Nephron (organoid): ENCODE results near the gene BCL2L13.

Experiments used
- H3K27ac Mint-ChIP-seq, 3 experiments: 2 replicates each; pipeline ENCODE4 v1.8.0; 2020; ENCODE audit warnings: mixed read lengths in 3 of 3, mild to moderate bottlenecking in 2 of 3, moderate library complexity in 1 of 3
- H3K27me3 Mint-ChIP-seq: 2 replicates; pipeline ENCODE4 v1.8.0; 2021; ENCODE audit warnings: low read depth, mild to moderate bottlenecking, moderate library complexity, mixed read lengths
- H3K36me3 Mint-ChIP-seq: 2 replicates; pipeline ENCODE4 v1.8.0; 2020; ENCODE audit warnings: low read depth, mixed read lengths
- H3K4me1 Mint-ChIP-seq: 2 replicates; pipeline ENCODE4 v1.8.0; 2020; ENCODE audit warnings: mixed read lengths
- H3K4me3 Mint-ChIP-seq, 3 experiments: 2 replicates each; pipeline ENCODE4 v1.8.0; 2020; ENCODE audit warnings: mild to moderate bottlenecking in 3 of 3, mixed read lengths in 3 of 3, moderate library complexity in 2 of 3
- H3K9me3 Mint-ChIP-seq: 2 replicates; pipeline ENCODE4 v1.8.0; 2020; ENCODE audit warnings: mixed read lengths
- TF ChIP-seq, protein P1 (sequence below), 3 experiments: fragments of 200-600 bp; sonication (generic); IDR thresholded peaks; one replicate each; pipeline ENCODE4 v1.5.0; 2021; ENCODE audit warnings: antibody characterized with exemption in 3 of 3; ENCODE audit not compliant: unreplicated experiment in 3 of 3

BCL2L13 gene

DNA sequence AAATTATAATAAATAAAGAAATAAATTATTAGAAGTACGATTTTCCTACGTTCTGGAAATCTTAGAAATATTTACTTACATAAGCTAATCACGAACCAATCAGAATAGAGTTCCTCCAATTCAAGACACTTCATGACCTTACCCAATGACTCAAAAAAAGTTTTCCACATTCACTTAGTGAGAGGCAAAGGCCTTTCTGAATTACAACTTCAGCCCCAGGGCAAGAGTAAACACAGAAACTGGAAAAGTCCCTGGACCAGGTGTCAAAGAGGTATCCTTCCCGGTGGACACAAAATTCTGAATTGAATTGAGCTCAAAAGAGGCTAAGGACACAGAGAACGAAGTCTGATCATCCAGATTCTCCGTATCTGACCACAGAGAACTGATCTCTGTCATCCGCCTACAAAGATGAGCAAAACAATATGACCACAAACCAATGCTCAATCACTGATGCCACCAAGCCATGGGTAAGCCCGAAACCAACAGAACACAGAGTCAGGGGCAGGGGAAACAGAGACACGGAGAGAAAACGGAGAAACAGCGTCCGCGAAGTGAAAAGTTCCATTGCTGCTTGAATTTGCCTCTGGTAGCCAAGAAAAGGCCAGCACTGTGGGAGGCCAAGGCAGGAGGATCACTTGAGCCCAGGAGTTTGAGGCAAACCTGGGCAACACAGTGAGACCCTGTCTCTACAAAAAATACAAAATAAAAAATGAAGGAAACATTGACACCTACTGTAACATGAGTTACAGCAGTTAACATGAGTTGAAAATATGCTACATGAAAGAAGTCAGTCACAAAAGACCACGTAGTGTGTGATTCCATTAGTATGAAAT, 128.9 kb downstream of the BCL2L13 start:
- H3K4me3 Mint-ChIP-seq, result no peak overlapping the region
- TF ChIP-seq, protein P1, sequence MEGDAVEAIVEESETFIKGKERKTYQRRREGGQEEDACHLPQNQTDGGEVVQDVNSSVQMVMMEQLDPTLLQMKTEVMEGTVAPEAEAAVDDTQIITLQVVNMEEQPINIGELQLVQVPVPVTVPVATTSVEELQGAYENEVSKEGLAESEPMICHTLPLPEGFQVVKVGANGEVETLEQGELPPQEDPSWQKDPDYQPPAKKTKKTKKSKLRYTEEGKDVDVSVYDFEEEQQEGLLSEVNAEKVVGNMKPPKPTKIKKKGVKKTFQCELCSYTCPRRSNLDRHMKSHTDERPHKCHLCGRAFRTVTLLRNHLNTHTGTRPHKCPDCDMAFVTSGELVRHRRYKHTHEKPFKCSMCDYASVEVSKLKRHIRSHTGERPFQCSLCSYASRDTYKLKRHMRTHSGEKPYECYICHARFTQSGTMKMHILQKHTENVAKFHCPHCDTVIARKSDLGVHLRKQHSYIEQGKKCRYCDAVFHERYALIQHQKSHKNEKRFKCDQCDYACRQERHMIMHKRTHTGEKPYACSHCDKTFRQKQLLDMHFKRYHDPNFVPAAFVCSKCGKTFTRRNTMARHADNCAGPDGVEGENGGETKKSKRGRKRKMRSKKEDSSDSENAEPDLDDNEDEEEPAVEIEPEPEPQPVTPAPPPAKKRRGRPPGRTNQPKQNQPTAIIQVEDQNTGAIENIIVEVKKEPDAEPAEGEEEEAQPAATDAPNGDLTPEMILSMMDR (IDR thresholded peaks at IDR 0.05; ENCODE audit: unreplicated experiment in 3 of 3), result no peak
- peaks cover 6% of the 10 kb centered on the region for H3K4me1 Mint-ChIP-seq
- no peaks in the 10 kb centered on the region for H3K36me3 Mint-ChIP-seq
- no peak overlapping the region for H3K27ac Mint-ChIP-seq
- no peaks in the 10 kb centered on the region for H3K9me3 Mint-ChIP-seq
- H3K27me3 Mint-ChIP-seq, result no peaks in the 10 kb centered on the region

DNA sequence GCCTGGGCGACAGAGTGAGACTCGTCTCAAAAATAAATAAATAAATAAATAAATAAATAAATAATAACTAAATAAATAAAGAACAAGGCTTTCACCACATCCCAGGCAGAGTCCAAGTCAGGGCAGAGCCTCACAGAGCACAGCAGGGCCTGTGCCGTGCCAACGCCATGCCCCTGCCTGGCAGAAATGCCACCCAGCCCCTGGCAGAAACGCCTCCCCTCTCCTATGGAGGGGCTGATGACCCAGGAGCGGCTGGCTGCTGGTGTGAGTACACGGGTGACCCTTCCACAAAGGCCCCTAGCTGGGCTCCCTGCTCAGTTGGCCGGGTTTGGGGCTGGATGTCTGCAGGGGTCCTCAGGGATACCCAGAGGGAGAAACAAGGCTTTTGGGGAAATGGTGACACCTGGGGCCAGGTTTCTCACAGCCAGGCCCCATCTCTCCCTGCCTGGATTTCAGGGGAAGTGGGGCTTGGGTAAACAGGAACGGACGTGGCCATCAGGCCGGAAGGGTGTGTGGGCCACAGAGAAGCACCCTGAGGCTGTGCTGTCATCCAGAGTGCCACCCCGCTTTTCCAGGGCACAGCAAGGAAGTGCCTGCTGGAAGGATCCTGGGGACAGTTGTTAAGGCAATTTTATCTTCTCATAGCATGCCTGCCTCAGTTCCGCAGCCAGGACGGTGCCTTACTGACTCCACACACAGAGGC, 130.6 kb downstream of the BCL2L13 start:
- Mint-ChIP-seq H3K9me3 (no peaks in the 10 kb centered on the region), H3K4me3 (no peak overlapping the region), H3K36me3 (no peaks in the 10 kb centered on the region), H3K27ac (no peak overlapping the region), H3K27me3 (peaks cover 11% of the 10 kb centered on the region), H3K4me1 (peaks cover 10% of the 10 kb centered on the region)
- TF ChIP-seq, protein P1 (IDR thresholded peaks at IDR 0.05; ENCODE audit: unreplicated experiment in 3 of 3), result no peak

DNA sequence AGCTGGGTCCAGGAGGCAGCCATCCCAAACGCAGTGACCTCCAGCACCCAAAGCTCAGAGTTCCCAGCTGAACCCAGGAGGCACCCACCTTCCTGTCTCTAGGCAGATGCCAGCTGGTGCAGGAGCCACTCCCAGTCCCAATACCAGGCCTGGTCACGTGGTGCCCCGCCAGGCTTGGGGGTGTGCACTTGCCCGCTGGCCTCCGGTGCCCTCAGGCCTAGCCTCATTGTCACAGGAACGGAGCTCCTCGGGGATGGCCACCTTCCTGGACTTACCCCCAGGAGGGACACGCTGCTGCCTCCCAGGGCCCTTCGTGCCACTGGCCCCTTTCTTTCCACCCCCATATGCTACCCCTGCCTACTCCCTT, 131.1 kb downstream of the BCL2L13 start:
- Mint-ChIP-seq H3K9me3 (no peaks in the 10 kb centered on the region), H3K27me3 (peaks cover 11% of the 10 kb centered on the region), H3K4me3 (no peak overlapping the region), H3K27ac (no peak overlapping the region), H3K36me3 (no peaks in the 10 kb centered on the region), H3K4me1 (peaks cover 7% of the 10 kb centered on the region)
- TF ChIP-seq, protein P1 (IDR thresholded peaks at IDR 0.05; ENCODE audit: unreplicated experiment in 3 of 3), result no peak

DNA sequence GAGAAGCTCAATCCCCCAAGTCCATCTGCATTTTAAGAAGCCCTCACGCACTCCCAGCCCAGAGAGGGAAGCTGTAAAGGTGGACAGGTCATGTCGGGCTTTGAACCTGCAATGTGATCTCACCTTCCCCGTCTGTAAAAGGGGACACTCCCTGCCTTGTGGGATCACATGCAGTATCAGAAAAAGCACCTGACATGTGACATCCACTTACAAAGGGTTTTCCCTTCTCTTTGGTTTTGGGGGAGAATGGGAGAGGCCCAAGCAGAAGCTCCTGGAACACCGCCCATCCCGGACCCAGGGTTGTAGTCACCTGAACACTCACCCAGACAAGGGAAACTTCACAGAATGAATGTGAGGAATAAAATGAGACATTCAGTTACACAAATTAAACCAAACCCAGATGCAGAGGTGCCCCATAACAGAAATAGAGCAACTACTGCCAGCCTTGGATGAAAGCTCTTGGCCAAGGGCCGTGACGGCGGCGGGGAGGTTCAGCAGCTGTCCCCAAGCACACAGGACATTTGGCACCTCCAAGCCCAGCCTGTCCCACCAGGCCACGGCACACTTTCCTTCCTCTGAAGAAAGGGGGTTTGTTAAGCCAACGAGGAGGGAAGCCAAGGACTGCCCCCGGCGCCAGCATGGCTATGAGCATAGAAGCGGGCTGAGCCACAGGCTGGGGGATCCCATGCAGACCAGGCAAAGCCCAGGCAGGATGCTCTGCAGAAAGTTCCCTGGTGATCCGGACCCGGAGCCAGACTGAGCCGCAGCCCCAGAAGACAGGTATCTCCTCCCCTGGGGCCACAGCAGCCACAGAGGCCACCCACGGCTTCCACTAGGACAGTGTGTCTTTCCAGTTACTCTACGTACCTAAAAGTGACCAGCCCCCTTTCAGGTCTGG, 131.9 kb downstream of the BCL2L13 start:
- no peaks in the 10 kb centered on the region for H3K36me3 Mint-ChIP-seq
- peaks cover 14% of the 10 kb centered on the region for H3K27me3 Mint-ChIP-seq
- H3K4me3 Mint-ChIP-seq, result no peak overlapping the region
- no peak overlapping the region for H3K27ac Mint-ChIP-seq
- H3K9me3 Mint-ChIP-seq, result no peaks in the 10 kb centered on the region
- TF ChIP-seq, protein P1 (IDR thresholded peaks at IDR 0.05; ENCODE audit: unreplicated experiment in 3 of 3), result no peak
- H3K4me1 Mint-ChIP-seq, result peaks cover 7% of the 10 kb centered on the region

DNA sequence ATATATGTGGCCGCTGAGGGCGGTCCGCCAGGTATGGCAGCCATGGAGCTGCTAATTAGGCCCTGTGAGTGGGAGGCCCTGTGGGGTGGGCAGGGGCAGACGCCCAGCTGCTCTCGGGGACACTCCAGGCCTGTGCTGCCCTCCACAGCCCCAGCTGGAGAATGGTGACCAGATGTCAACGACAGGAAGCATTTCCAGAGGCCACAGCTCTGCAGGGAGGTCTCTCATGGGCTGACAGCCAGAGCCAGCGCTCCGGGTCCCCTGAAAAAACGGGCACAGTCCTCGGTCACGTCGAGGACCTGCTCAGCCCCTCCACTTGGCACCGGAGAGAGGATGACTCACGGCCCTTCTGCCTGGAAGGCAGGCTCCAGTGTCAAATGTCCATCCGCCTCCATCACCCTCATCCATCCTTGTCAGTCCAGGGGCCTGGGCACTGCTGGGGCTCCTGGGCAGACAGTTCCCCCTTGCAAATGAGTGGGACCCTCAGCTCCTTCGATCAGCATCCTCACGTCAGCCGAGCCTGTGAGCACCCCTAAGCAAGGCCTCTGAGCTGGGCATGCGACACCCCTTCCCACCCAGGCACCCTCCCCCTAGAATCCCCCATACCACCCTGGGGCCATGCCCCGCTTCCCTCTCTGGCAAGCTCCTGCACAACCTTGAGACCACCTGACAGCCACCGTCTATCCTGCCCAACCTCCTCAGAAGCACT, 133.8 kb downstream of the BCL2L13 start:
- Mint-ChIP-seq H3K27me3 (peaks cover 26% of the 10 kb centered on the region), H3K27ac (no peak overlapping the region), H3K4me3 (peak overlapping the region; percentile 78 to 83 (median 82)), H3K9me3 (no peaks in the 10 kb centered on the region), H3K36me3 (no peaks in the 10 kb centered on the region), H3K4me1 (peaks cover 7% of the 10 kb centered on the region)
- TF ChIP-seq, protein P1 (IDR thresholded peaks at IDR 0.05; ENCODE audit: unreplicated experiment in 3 of 3), result no peak
